ENCODE results near the gene ZFPM1. TPM values are rescaled to one million over a fixed set of nuclear protein-coding genes. Genes with fewer than 3 reads are reported as not detected.

Gene ZFPM1
- total RNA-seq, 1 donor from 2014 or later, result 0.79 TPM

DNA sequence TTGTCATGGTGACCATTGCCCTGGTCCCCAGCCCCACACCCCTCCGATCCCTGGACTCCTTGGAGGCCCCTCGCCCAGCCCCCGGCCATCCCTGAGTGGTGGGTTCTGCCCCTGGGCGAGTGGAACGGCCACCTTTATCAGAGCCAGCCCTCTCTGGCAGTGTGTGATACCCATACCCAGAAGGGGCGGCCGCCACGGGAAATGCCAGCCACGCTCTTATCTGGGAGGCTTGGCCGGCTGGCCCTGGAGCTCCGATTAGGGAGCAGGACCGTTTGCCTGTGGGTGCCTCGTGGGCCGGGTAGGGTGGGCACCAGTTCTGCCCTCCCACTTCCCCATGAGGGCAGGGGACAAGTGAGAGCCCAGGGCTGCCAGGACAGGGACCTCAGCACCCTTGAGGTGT, 58.8 kb downstream of the ZFPM1 start:
- Histone ChIP-seq H3K36me3 (ENCODE audit: control insufficient read depth, insufficient read depth, low read length) (peaks cover 2% of the 10 kb centered on the region), H3K4me3 (ENCODE audit: low read depth, low read length) (no peak overlapping the region), H3K27me3 (ENCODE audit: control insufficient read depth, insufficient read depth, low read length) (no peaks in the 10 kb centered on the region)
- TF ChIP-seq, protein P1, sequence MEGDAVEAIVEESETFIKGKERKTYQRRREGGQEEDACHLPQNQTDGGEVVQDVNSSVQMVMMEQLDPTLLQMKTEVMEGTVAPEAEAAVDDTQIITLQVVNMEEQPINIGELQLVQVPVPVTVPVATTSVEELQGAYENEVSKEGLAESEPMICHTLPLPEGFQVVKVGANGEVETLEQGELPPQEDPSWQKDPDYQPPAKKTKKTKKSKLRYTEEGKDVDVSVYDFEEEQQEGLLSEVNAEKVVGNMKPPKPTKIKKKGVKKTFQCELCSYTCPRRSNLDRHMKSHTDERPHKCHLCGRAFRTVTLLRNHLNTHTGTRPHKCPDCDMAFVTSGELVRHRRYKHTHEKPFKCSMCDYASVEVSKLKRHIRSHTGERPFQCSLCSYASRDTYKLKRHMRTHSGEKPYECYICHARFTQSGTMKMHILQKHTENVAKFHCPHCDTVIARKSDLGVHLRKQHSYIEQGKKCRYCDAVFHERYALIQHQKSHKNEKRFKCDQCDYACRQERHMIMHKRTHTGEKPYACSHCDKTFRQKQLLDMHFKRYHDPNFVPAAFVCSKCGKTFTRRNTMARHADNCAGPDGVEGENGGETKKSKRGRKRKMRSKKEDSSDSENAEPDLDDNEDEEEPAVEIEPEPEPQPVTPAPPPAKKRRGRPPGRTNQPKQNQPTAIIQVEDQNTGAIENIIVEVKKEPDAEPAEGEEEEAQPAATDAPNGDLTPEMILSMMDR (IDR thresholded peaks at IDR 0.05; ENCODE audit: insufficient read depth, low read length, severe bottlenecking), result no peak
- DNase-seq (ENCODE audit: low read depth), result no peak
- no peak for FAIRE-seq

DNA sequence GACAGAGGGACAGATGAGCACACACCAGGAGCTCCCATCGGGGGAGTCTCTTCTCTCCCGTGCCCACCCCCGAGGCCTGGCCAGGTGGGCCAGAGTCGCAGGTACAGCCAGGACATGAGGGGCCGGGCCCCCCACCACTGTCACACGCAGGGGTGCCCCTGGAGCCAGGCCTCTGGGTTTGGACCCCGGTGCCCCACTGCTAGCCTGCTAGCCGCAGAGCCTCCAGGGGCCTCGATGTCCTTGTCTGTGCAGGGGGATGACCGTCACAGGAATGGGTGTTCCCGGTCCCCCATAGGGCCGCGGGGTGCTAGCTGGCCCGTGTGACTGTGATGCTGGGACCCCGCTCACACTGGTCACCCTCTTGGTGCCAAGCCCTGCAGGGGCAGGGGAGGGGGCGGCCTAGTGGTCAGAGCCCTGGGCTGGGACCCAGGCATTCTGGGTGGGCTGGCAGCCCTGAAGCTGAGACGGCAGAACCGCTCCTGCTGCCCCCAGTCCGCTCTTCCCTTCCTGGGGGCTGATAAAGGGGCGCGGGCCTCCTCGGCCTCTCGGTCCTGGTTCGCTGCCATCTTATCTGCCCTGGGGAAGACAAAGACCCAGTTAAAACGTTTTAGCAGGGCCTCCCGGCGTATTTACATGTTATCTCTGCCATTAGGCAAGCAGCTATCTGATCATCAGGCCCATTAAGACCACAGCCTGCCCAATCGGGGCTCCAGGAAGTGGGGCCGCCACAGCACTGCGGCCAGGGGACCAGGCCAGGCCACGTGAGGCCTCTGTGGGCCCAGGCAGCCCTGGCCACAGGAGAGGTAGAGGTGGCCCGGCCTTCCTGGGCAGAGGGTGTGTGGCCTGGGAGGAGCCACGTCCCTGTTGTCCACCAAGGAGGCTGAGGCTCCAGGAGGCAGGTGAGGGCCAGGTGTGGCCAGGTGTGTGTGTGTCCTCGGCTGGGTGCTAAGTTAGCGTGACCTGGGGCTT, 59.9 kb downstream of the ZFPM1 start:
- peaks cover 2% of the 10 kb centered on the region for H3K36me3 ChIP-seq (ENCODE audit: control insufficient read depth, insufficient read depth, low read length)
- no peaks in the 10 kb centered on the region for H3K27me3 ChIP-seq (ENCODE audit: control insufficient read depth, insufficient read depth, low read length)
- no peak overlapping the region for H3K4me3 ChIP-seq (ENCODE audit: low read depth, low read length)
- no peak for DNase-seq (ENCODE audit: low read depth)
- TF ChIP-seq, protein P1 (IDR thresholded peaks at IDR 0.05; ENCODE audit: insufficient read depth, low read length, severe bottlenecking), result no peak
- FAIRE-seq, result no peak

DNA sequence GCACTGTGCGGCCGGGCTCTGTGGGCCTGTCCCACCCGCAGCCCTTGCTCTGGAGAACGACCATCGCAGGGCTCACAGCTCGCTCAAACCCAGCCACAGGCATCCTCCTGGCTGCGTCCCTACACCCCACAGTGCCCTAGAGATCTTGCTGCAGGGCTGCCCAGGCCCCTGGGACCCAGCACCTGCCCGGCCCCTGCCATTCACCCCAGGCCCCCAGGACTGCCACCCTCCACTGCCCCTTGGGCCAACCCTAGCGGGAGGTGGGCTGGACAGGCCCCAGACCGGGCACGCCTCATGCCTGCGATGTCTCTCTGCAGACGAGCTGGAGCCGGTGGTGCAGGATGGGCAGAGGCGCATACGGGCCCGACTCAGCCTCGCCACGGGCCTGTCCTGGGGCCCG, 61.0 kb downstream of the ZFPM1 start:
- H3K36me3 ChIP-seq (ENCODE audit: control insufficient read depth, insufficient read depth, low read length), result no peaks in the 10 kb centered on the region
- H3K4me3 ChIP-seq (ENCODE audit: low read depth, low read length), result no peak overlapping the region
- TF ChIP-seq, protein P1 (IDR thresholded peaks at IDR 0.05; ENCODE audit: insufficient read depth, low read length, severe bottlenecking), result no peak
- no peaks in the 10 kb centered on the region for H3K27me3 ChIP-seq (ENCODE audit: control insufficient read depth, insufficient read depth, low read length)
- FAIRE-seq, result no peak
- DNase-seq (ENCODE audit: low read depth), result no peak

DNA sequence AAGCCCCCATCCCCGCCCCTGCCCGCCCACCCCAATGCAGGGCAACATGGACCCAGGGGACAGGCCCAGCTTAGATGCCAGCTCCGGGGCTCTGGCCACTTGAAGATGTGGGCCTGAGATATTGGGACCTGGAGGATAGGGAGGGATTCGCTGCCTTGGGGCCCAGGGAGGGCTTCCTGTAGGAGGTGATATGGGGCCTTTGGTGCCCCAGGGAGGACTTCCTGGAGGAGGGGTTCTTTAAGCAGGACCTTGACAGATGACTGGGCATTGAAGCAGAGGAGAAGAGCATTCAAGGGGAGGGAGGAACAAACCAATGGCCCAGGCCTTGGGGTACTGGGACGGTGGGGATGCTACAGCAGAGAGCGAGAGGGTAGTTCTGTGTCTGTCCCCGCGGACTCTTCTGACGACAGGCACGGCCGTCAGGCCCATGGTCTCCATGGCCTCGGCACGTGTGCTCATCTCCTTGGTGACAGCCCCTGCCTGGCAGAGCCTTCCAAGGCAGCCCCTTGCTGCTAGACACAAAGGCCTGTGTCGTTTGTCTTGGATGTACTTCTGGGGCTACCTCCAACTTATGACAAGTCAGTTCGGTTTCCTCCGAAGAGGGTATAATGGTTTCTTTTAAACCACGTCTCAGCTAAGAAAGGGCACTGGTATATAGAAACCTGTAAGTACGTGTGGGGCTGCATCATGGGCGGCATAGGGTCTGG, 61.6 kb downstream of the ZFPM1 start:
- no peak for DNase-seq (ENCODE audit: low read depth)
- Histone ChIP-seq H3K27me3 (ENCODE audit: control insufficient read depth, insufficient read depth, low read length) (no peaks in the 10 kb centered on the region), H3K36me3 (ENCODE audit: control insufficient read depth, insufficient read depth, low read length) (no peaks in the 10 kb centered on the region), H3K4me3 (ENCODE audit: low read depth, low read length) (no peak overlapping the region)
- TF ChIP-seq, protein P1 (IDR thresholded peaks at IDR 0.05; ENCODE audit: insufficient read depth, low read length, severe bottlenecking), result no peak
- FAIRE-seq, result no peak

DNA sequence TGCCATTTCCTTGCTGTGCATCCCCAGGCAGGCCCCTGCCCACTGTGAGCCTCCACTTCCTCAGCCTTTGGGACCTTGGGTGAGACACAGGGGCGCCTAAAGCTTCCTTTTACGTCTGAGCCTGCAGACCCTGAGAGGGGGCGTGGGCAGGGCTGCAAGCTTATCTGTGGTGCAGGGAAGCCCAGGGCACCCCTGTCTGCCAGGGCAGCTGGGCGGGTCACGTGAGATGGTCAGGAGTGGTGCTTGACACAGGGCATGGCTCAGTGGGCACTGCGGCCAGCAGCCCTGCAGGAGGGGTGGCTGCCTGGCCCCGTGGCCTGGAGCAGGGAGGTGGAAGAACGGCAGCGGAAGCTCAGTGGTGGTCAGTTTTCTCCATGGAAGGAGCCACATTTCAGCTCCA, 62.3 kb downstream of the ZFPM1 start:
- TF ChIP-seq, protein P1 (IDR thresholded peaks at IDR 0.05; ENCODE audit: insufficient read depth, low read length, severe bottlenecking), result no peak
- no peaks in the 10 kb centered on the region for H3K27me3 ChIP-seq (ENCODE audit: control insufficient read depth, insufficient read depth, low read length)
- no peak overlapping the region for H3K4me3 ChIP-seq (ENCODE audit: low read depth, low read length)
- no peaks in the 10 kb centered on the region for H3K36me3 ChIP-seq (ENCODE audit: control insufficient read depth, insufficient read depth, low read length)
- DNase-seq (ENCODE audit: low read depth) (no peak), FAIRE-seq (no peak)

All from bronchial epithelial cell (primary cell).